Measurements from ENCODE around the gene EVI5L.

EVI5L gene

GRCh38 chr19:7806234-7806633 is 23.8 kb upstream of the EVI5L start:
- no peaks in the 10 kb centered on the region for H3K79me2 ChIP-seq (ENCODE audit: control insufficient read depth, low read length)
- no peaks in the 10 kb centered on the region for H4K20me1 ChIP-seq (ENCODE audit: control insufficient read depth, insufficient read depth, low read depth, low read length)
- H3K4me3 ChIP-seq (ENCODE audit: low read length): no peak overlapping the region
- H3K9me3 ChIP-seq (ENCODE audit: control insufficient read depth, insufficient read depth, low read length): no peaks in the 10 kb centered on the region
- H3K27ac ChIP-seq (ENCODE audit: low read depth, low read length): no peak overlapping the region
- no peaks in the 10 kb centered on the region for H3K36me3 ChIP-seq (ENCODE audit: control insufficient read depth, low read length)
- H3K4me1 ChIP-seq (ENCODE audit: control insufficient read depth, low read length): no peaks in the 10 kb centered on the region
- no peak for TF ChIP-seq EZH2phosphoT487 (IDR thresholded peaks at IDR 0.05; ENCODE audit: borderline replicate concordance, low read length)
- no peak for TF ChIP-seq CTCF (IDR thresholded peaks at IDR 0.05; ENCODE audit: low read depth, low read length, poor library complexity, severe bottlenecking)
- H3F3A ChIP-seq (ENCODE audit: control insufficient read depth, insufficient read depth): no peaks in the 10 kb centered on the region
- no peaks in the 10 kb centered on the region for H3K9me2 ChIP-seq (replicated peaks; ENCODE audit: control insufficient read depth, low read length)
- peaks cover 5% of the 10 kb centered on the region; the same call in 1 of the 2 replicates for H3K27me3 ChIP-seq (ENCODE audit: control insufficient read depth, low read length)
- no peak overlapping the region for H3K4me2 ChIP-seq (ENCODE audit: low read length)

GRCh38 chr19:7806876-7807275 is 23.1 kb upstream of the EVI5L start:
- Histone ChIP-seq H3K79me2 (ENCODE audit: control insufficient read depth, low read length) (no peaks in the 10 kb centered on the region), H3K9me2 (replicated peaks; ENCODE audit: control insufficient read depth, low read length) (no peaks in the 10 kb centered on the region), H3K36me3 (ENCODE audit: control insufficient read depth, low read length) (no peaks in the 10 kb centered on the region), H4K20me1 (ENCODE audit: control insufficient read depth, insufficient read depth, low read depth, low read length) (no peaks in the 10 kb centered on the region), H3K4me3 (ENCODE audit: low read length) (no peak overlapping the region), H3F3A (ENCODE audit: control insufficient read depth, insufficient read depth) (no peaks in the 10 kb centered on the region), H3K4me2 (ENCODE audit: low read length) (no peak overlapping the region), H3K27me3 (ENCODE audit: control insufficient read depth, low read length) (peaks cover 5% of the 10 kb centered on the region; the same call in 1 of the 2 replicates), H3K9me3 (ENCODE audit: control insufficient read depth, insufficient read depth, low read length) (no peaks in the 10 kb centered on the region), H3K27ac (ENCODE audit: low read depth, low read length) (no peak overlapping the region), H3K4me1 (ENCODE audit: control insufficient read depth, low read length) (no peaks in the 10 kb centered on the region)
- TF ChIP-seq EZH2phosphoT487 (IDR thresholded peaks at IDR 0.05; ENCODE audit: borderline replicate concordance, low read length): no peak
- TF ChIP-seq CTCF (IDR thresholded peaks at IDR 0.05; ENCODE audit: low read depth, low read length, poor library complexity, severe bottlenecking): no peak

- TF ChIP-seq EZH2phosphoT487 (IDR thresholded peaks at IDR 0.05; ENCODE audit: borderline replicate concordance, low read length): no peak
- TF ChIP-seq CTCF (IDR thresholded peaks at IDR 0.05; ENCODE audit: low read depth, low read length, poor library complexity, severe bottlenecking): no peak
- H3K4me2 ChIP-seq (ENCODE audit: low read length): no peak overlapping the region
- no peaks in the 10 kb centered on the region for H3K36me3 ChIP-seq (ENCODE audit: control insufficient read depth, low read length)
- no peak overlapping the region for H3K4me3 ChIP-seq (ENCODE audit: low read length)
- no peaks in the 10 kb centered on the region for H3K9me2 ChIP-seq (replicated peaks; ENCODE audit: control insufficient read depth, low read length)
- no peaks in the 10 kb centered on the region for H3K4me1 ChIP-seq (ENCODE audit: control insufficient read depth, low read length)
- H4K20me1 ChIP-seq (ENCODE audit: control insufficient read depth, insufficient read depth, low read depth, low read length): no peaks in the 10 kb centered on the region
- H3K79me2 ChIP-seq (ENCODE audit: control insufficient read depth, low read length): no peaks in the 10 kb centered on the region
- peaks cover 7% of the 10 kb centered on the region for H3K27me3 ChIP-seq (ENCODE audit: control insufficient read depth, low read length)
- H3F3A ChIP-seq (ENCODE audit: control insufficient read depth, insufficient read depth): no peaks in the 10 kb centered on the region
- no peaks in the 10 kb centered on the region for H3K9me3 ChIP-seq (ENCODE audit: control insufficient read depth, insufficient read depth, low read length)
- H3K27ac ChIP-seq (ENCODE audit: low read depth, low read length): no peak overlapping the region
These were observed 21.9 kb upstream of the EVI5L start for GRCh38 chr19:7808108-7808507.

- Histone ChIP-seq H3K27ac (ENCODE audit: low read depth, low read length) (no peak overlapping the region), H3K4me3 (ENCODE audit: low read length) (no peak overlapping the region), H3K9me2 (replicated peaks; ENCODE audit: control insufficient read depth, low read length) (no peaks in the 10 kb centered on the region), H4K20me1 (ENCODE audit: control insufficient read depth, insufficient read depth, low read depth, low read length) (no peaks in the 10 kb centered on the region), H3K4me2 (ENCODE audit: low read length) (no peak overlapping the region), H3K79me2 (ENCODE audit: control insufficient read depth, low read length) (no peaks in the 10 kb centered on the region), H3F3A (ENCODE audit: control insufficient read depth, insufficient read depth) (no peaks in the 10 kb centered on the region), H3K27me3 (ENCODE audit: control insufficient read depth, low read length) (peaks cover 11% of the 10 kb centered on the region), H3K4me1 (ENCODE audit: control insufficient read depth, low read length) (no peaks in the 10 kb centered on the region), H3K36me3 (ENCODE audit: control insufficient read depth, low read length) (no peaks in the 10 kb centered on the region), H3K9me3 (ENCODE audit: control insufficient read depth, insufficient read depth, low read length) (no peaks in the 10 kb centered on the region)
- TF ChIP-seq EZH2phosphoT487 (IDR thresholded peaks at IDR 0.05; ENCODE audit: borderline replicate concordance, low read length) (no peak), CTCF (IDR thresholded peaks at IDR 0.05; ENCODE audit: low read depth, low read length, poor library complexity, severe bottlenecking) (no peak)
These were observed 18.0 kb upstream of the EVI5L start for GRCh38 chr19:7811989-7812388.
